Endothelial cell of umbilical vein (primary cell): ENCODE data around the gene NXN.

Source experiments
- EZH2 ChIP-seq: IDR thresholded peaks from 2 replicates; pipeline ENCODE4 v1.6.1; 2012; ENCODE audit warnings: borderline replicate concordance, low read depth, mild to moderate bottlenecking, moderate library complexity, low read length, inconsistent platforms; ENCODE audit not compliant: severe bottlenecking
- FOS ChIP-seq: IDR thresholded peaks from 2 replicates; pipeline ENCODE4 v1.6.1; 2011; ENCODE audit warnings: mild to moderate bottlenecking, low read length, moderate library complexity, borderline replicate concordance; ENCODE audit not compliant: insufficient read depth
- JUN ChIP-seq: IDR thresholded peaks from 2 replicates; pipeline ENCODE4 v1.6.1; 2011; ENCODE audit warnings: borderline replicate concordance, low read depth; ENCODE audit not compliant: insufficient read length, insufficient read depth
- POLR2A ChIP-seq: IDR thresholded peaks from 2 replicates; pipeline ENCODE4 v1.6.1; 2012; ENCODE audit warnings: low read depth, mild to moderate bottlenecking, control low read depth, low read length
- POLR2AphosphoS5 ChIP-seq: IDR thresholded peaks from 2 replicates; pipeline ENCODE4 v1.6.1; 2012; ENCODE audit warnings: low read depth, mild to moderate bottlenecking, control low read depth, low read length, moderate library complexity; ENCODE audit not compliant: insufficient read depth
- TF ChIP-seq, protein P1 (sequence below), 2 donors: IDR thresholded peaks; 1 replicate in 1 of 2; 2 replicates in 1 of 2; pipeline ENCODE4 v1.5.1; 2011; ENCODE audit warnings: low read length in 2 of 2, mild to moderate bottlenecking in 2 of 2, moderate library complexity in 2 of 2, control low read depth in 1 of 2, inconsistent platforms in 1 of 2, low read depth in 1 of 2; ENCODE audit not compliant: insufficient read depth in 1 of 2; ENCODE audit errors: extremely low read depth in 1 of 2

- TF ChIP-seq, protein P1, sequence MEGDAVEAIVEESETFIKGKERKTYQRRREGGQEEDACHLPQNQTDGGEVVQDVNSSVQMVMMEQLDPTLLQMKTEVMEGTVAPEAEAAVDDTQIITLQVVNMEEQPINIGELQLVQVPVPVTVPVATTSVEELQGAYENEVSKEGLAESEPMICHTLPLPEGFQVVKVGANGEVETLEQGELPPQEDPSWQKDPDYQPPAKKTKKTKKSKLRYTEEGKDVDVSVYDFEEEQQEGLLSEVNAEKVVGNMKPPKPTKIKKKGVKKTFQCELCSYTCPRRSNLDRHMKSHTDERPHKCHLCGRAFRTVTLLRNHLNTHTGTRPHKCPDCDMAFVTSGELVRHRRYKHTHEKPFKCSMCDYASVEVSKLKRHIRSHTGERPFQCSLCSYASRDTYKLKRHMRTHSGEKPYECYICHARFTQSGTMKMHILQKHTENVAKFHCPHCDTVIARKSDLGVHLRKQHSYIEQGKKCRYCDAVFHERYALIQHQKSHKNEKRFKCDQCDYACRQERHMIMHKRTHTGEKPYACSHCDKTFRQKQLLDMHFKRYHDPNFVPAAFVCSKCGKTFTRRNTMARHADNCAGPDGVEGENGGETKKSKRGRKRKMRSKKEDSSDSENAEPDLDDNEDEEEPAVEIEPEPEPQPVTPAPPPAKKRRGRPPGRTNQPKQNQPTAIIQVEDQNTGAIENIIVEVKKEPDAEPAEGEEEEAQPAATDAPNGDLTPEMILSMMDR (IDR thresholded peaks at IDR 0.05; ENCODE audit: extremely low read depth in 1 of 2, insufficient read depth in 1 of 2, low read depth in 1 of 2, low read length in 2 of 2): no peak
- TF ChIP-seq FOS (no peak), JUN (no peak), POLR2AphosphoS5 (no peak), EZH2 (no peak), POLR2A (no peak)
Measured at GRCh38 chr17:830950-831349, 148.6 kb downstream of the NXN start.
